ENCODE measurements around the gene IFITM10. TPM values are rescaled to one million over a fixed set of nuclear protein-coding genes. Genes with fewer than 3 reads are reported as not detected.

Gene IFITM10
- total RNA-seq, 1 experiment from 2014 or later, result 0.59 TPM

DNA sequence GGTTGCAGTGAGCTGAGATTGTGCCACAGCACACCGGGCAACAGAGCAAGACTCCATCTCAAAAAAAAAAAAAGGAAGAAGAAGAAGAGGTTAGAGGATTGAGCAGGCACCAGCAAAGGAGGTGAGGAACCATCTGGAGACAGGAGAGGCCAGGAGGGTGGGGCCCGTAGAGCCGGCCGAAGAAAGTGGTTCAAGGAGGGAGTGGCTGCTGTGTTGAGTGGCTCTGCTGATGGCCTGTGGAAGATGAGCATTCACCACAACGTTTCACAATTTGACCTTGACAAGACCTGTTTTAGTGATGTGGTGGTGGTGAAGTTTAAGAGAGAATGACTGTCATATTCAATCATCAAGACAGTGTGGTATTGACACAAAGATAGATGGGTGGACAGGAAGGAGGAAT, 20.1 kb upstream of the IFITM10 start:
- H3K4me3 Mint-ChIP-seq, result no peak overlapping the region
- no peaks in the 10 kb centered on the region; a peak in 2 of 7 replicates for H3K36me3 Mint-ChIP-seq (ENCODE audit: insufficient read depth in 1 of 3, low read depth in 3 of 3)
- peaks cover 0 to 4% of the 10 kb centered on the region in 2 experiments; a peak in 2 of 5 replicates for H3K9me3 Mint-ChIP-seq

More for the DNA sequence above, 20.1 kb upstream of the IFITM10 start:
- no peak overlapping the region for H2AK5ac ChIP-seq (ENCODE audit: insufficient read length, low read length)
- H4K91ac ChIP-seq (ENCODE audit: insufficient read length, low read depth, low read length), result no peak overlapping the region
- no peaks in the 10 kb centered on the region for H3K79me2 ChIP-seq (ENCODE audit: insufficient read depth, low read length)
- peaks cover 8% of the 10 kb centered on the region; the same call in 1 of the 2 replicates for H3K4me1 ChIP-seq (ENCODE audit: insufficient read depth, low read length)
- H4K5ac ChIP-seq (ENCODE audit: insufficient read length, low read depth, low read length), result no peak overlapping the region
- H3K4me2 ChIP-seq (ENCODE audit: insufficient read depth, insufficient read length, low read length), result no peak overlapping the region
- no peak overlapping the region for H2BK20ac ChIP-seq (ENCODE audit: low read depth, low read length, poor library complexity, severe bottlenecking)
- TF ChIP-seq CTCF (conservative IDR thresholded peaks at IDR 0.05), result no peak
- no peak for DNase-seq
- no peak overlapping the region for H3K14ac ChIP-seq (ENCODE audit: insufficient read depth, low read length)
- peaks cover 26 to 28% of the 10 kb centered on the region in 2 experiments for H3K4me1 Mint-ChIP-seq
- no peak overlapping the region for H2BK15ac ChIP-seq (ENCODE audit: low read depth, low read length)
- H2BK5ac ChIP-seq (ENCODE audit: insufficient read length, low read length), result no peak overlapping the region
- WGBS (ENCODE audit: extremely low coverage, insufficient read length, low lambda C conversion rate), result no CpG with 5 or more reads among the region's 5 CpGs
- no peak overlapping the region for H3K18ac ChIP-seq (ENCODE audit: insufficient read length, low read depth, low read length)
- H3K79me1 ChIP-seq (ENCODE audit: insufficient read depth, low read depth, low read length, poor library complexity, severe bottlenecking), result no peaks in the 10 kb centered on the region
- no peak overlapping the region for H3K9ac ChIP-seq (ENCODE audit: extremely low read depth, insufficient read length, low read length)
- H3K9me3 ChIP-seq (ENCODE audit: control insufficient read depth, low read depth, low read length), result no peaks in the 10 kb centered on the region
- H2AFZ ChIP-seq (ENCODE audit: low read length), result no peak overlapping the region
- peaks cover 17% of the 10 kb centered on the region for H3K27me3 Mint-ChIP-seq (ENCODE audit: low read depth)
- H3K23me2 ChIP-seq (ENCODE audit: insufficient read length, low read depth, low read length, poor library complexity, severe bottlenecking), result no peaks in the 10 kb centered on the region
- no peak overlapping the region for H2BK12ac ChIP-seq (ENCODE audit: insufficient read length, low read depth, low read length)
- no peak overlapping the region for H3K27ac Mint-ChIP-seq
- no peak overlapping the region for H3K23ac ChIP-seq (ENCODE audit: insufficient read length, low read depth, low read length)
- no peak overlapping the region for H3K4ac ChIP-seq (ENCODE audit: low read depth, low read length)
- no peaks in the 10 kb centered on the region for H4K20me1 ChIP-seq (ENCODE audit: control insufficient read depth, insufficient read depth, insufficient read length)
- no peak overlapping the region for H3T11ph ChIP-seq (ENCODE audit: low read length)
- H3K27me3 ChIP-seq (ENCODE audit: insufficient read depth, low read length), result no peaks in the 10 kb centered on the region; the same call in 1 of the 2 replicates
- H3K56ac ChIP-seq (ENCODE audit: insufficient read length, low read depth, low read length), result no peak overlapping the region
- H4K8ac ChIP-seq (replicated peaks; ENCODE audit: insufficient read length, low read depth, low read length), result no peak overlapping the region
- no peak overlapping the region for H2BK120ac ChIP-seq (ENCODE audit: low read depth, low read length, poor library complexity, severe bottlenecking)
- H3K27ac ChIP-seq (ENCODE audit: insufficient read length, low read depth, low read length), result no peak overlapping the region

Data from H9 (cell line).